Measurements from ENCODE around the gene A2ML1. TPM values are rescaled to one million over a fixed set of nuclear protein-coding genes. Genes with fewer than 3 reads are reported as not detected.
"Not testable (repeated sequence)": the region's sequence is repeated elsewhere in the genome, so short reads cannot be mapped to it uniquely, and the experiment has no call there.

Gene A2ML1
- total RNA-seq, 1 donor: under 0.01 TPM

- no peaks in the 10 kb centered on the region for H4K20me1 ChIP-seq (ENCODE audit: insufficient read depth, low read length)
- H3K4me1 ChIP-seq (ENCODE audit: insufficient read depth, low read length): peaks cover 20% of the 10 kb centered on the region
- H3K27me3 ChIP-seq (ENCODE audit: insufficient read depth, low read length): no peaks in the 10 kb centered on the region
- H3K4me2 ChIP-seq (ENCODE audit: insufficient read depth, low read length): no peak overlapping the region
- peak; percentile 39 for DNase-seq (ENCODE audit: insufficient read length, low spot score, missing footprints)
- no peaks in the 10 kb centered on the region for H3K9me3 ChIP-seq (ENCODE audit: low read depth, low read length)
- no peak overlapping the region for H3K27ac ChIP-seq (ENCODE audit: low read depth, low read length)
- H2AFZ ChIP-seq (ENCODE audit: low read length): no peak overlapping the region
- peaks cover 8% of the 10 kb centered on the region for H3K36me3 ChIP-seq (ENCODE audit: insufficient read depth, low read length)
- TF ChIP-seq, protein P1, sequence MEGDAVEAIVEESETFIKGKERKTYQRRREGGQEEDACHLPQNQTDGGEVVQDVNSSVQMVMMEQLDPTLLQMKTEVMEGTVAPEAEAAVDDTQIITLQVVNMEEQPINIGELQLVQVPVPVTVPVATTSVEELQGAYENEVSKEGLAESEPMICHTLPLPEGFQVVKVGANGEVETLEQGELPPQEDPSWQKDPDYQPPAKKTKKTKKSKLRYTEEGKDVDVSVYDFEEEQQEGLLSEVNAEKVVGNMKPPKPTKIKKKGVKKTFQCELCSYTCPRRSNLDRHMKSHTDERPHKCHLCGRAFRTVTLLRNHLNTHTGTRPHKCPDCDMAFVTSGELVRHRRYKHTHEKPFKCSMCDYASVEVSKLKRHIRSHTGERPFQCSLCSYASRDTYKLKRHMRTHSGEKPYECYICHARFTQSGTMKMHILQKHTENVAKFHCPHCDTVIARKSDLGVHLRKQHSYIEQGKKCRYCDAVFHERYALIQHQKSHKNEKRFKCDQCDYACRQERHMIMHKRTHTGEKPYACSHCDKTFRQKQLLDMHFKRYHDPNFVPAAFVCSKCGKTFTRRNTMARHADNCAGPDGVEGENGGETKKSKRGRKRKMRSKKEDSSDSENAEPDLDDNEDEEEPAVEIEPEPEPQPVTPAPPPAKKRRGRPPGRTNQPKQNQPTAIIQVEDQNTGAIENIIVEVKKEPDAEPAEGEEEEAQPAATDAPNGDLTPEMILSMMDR (IDR thresholded peaks at IDR 0.05; ENCODE audit: extremely low read depth, low read depth, low read length): no peak
- no peak overlapping the region for H3K4me3 ChIP-seq (ENCODE audit: insufficient read depth, low read length)
- peaks cover 11% of the 10 kb centered on the region for H3K79me2 ChIP-seq (ENCODE audit: insufficient read depth, low read length)
Measured at GRCh38 chr12:8917031-8917430, 94.6 kb downstream of the A2ML1 start.

DNA sequence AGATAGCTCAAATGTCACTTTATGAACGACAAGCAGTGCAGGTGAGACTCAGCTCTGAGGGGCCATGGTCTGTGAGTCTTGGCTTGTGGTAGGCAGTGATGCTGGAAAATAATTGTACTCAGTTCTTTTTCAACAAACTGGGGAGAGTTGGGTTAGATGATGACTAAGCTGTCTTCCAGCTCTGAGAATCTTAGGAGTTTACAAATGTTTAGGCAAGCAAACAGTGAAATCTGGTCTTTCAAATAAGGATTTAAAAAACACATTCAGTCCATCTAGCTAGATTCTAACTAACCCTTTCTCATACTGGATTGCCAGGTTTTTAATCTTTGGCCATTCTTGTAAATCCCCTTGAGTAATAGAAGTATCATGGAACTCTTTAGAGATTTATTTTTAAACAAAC lies 95.3 kb downstream of the A2ML1 start:
- no peak overlapping the region for H3K4me3 ChIP-seq (ENCODE audit: insufficient read depth, low read length)
- no peak overlapping the region for H3K4me2 ChIP-seq (ENCODE audit: insufficient read depth, low read length)
- H3K27ac ChIP-seq (ENCODE audit: low read depth, low read length): no peak overlapping the region
- TF ChIP-seq, protein P1 (IDR thresholded peaks at IDR 0.05; ENCODE audit: extremely low read depth, low read depth, low read length): no peak
- H3K4me1 ChIP-seq (ENCODE audit: insufficient read depth, low read length): peaks cover 20% of the 10 kb centered on the region
- peaks cover 8% of the 10 kb centered on the region for H3K36me3 ChIP-seq (ENCODE audit: insufficient read depth, low read length)
- H4K20me1 ChIP-seq (ENCODE audit: insufficient read depth, low read length): no peaks in the 10 kb centered on the region
- H3K27me3 ChIP-seq (ENCODE audit: insufficient read depth, low read length): no peaks in the 10 kb centered on the region
- peak; percentile 73 for DNase-seq (ENCODE audit: insufficient read length, low spot score, missing footprints)
- H3K79me2 ChIP-seq (ENCODE audit: insufficient read depth, low read length): peaks cover 11% of the 10 kb centered on the region
- no peak overlapping the region for H2AFZ ChIP-seq (ENCODE audit: low read length)
- H3K9me3 ChIP-seq (ENCODE audit: low read depth, low read length): no peaks in the 10 kb centered on the region

- not testable (repeated sequence) for H4K20me1 ChIP-seq (ENCODE audit: insufficient read depth, low read length); H3K36me3 ChIP-seq (ENCODE audit: insufficient read depth, low read length); H3K27ac ChIP-seq (ENCODE audit: low read depth, low read length); H2AFZ ChIP-seq (ENCODE audit: low read length); H3K4me1 ChIP-seq (ENCODE audit: insufficient read depth, low read length); H3K27me3 ChIP-seq (ENCODE audit: insufficient read depth, low read length); H3K4me3 ChIP-seq (ENCODE audit: insufficient read depth, low read length); H3K9me3 ChIP-seq (ENCODE audit: low read depth, low read length); H3K4me2 ChIP-seq (ENCODE audit: insufficient read depth, low read length); DNase-seq (ENCODE audit: insufficient read length, low spot score, missing footprints)
- H3K79me2 ChIP-seq (ENCODE audit: insufficient read depth, low read length): peaks cover 11% of the 10 kb centered on the region
Measured at GRCh38 chr12:8919643-8920042, 97.2 kb downstream of the A2ML1 start.

GRCh38 chr12:8922544-8922943 lies 100.1 kb downstream of the A2ML1 start:
- H3K4me1 ChIP-seq (ENCODE audit: insufficient read depth, low read length): no peaks in the 10 kb centered on the region
- DNase-seq (ENCODE audit: insufficient read length, low spot score, missing footprints): no peak
- H2AFZ ChIP-seq (ENCODE audit: low read length): no peak overlapping the region
- H3K36me3 ChIP-seq (ENCODE audit: insufficient read depth, low read length): peaks cover 8% of the 10 kb centered on the region
- TF ChIP-seq, protein P1 (IDR thresholded peaks at IDR 0.05; ENCODE audit: extremely low read depth, low read depth, low read length): no peak
- H3K9me3 ChIP-seq (ENCODE audit: low read depth, low read length): no peaks in the 10 kb centered on the region
- no peaks in the 10 kb centered on the region for H4K20me1 ChIP-seq (ENCODE audit: insufficient read depth, low read length)
- no peak overlapping the region for H3K27ac ChIP-seq (ENCODE audit: low read depth, low read length)
- no peak overlapping the region for H3K4me3 ChIP-seq (ENCODE audit: insufficient read depth, low read length)
- H3K27me3 ChIP-seq (ENCODE audit: insufficient read depth, low read length): no peaks in the 10 kb centered on the region
- no peak overlapping the region for H3K4me2 ChIP-seq (ENCODE audit: insufficient read depth, low read length)
- no peaks in the 10 kb centered on the region for H3K79me2 ChIP-seq (ENCODE audit: insufficient read depth, low read length)

Other genes starting within 250 kb of the A2ML1 start
- not detected in 2 replicates for gene AICDA, start 209.8 kb upstream of the A2ML1 start, total RNA-seq
- gene MFAP5, start 159.8 kb upstream of the A2ML1 start, total RNA-seq: 57.9 and 88.4 TPM in 2 replicates
- 29.8 and 35.5 TPM in 2 replicates for gene RIMKLB, start 124.6 kb upstream of the A2ML1 start, total RNA-seq
- gene PHC1, start 91.9 kb downstream of the A2ML1 start, total RNA-seq: 22.4 and 27.1 TPM in 2 replicates
- 143 and 162 TPM in 2 replicates for gene M6PR, start 127.0 kb downstream of the A2ML1 start, total RNA-seq
- under 0.01 and 0.29 TPM in 2 replicates for gene KLRG1, start 166.9 kb downstream of the A2ML1 start, total RNA-seq

All from osteoblast (primary cell).